Loucy (cell line): ENCODE measurements around the gene DTX3.

Experiments
- H2AFZ ChIP-seq: fragments of 200-600 bp; sonication (generic); 2 replicates; pipeline ENCODE4 v1.6.0; 2016; ENCODE audit warnings: antibody characterized with exemption, mild to moderate bottlenecking, low read length, moderate library complexity
- H3F3A ChIP-seq: fragments of 200-600 bp; 2 replicates; pipeline ENCODE4 v1.6.0; 2016; ENCODE audit warnings: antibody characterized with exemption, low read depth, mild to moderate bottlenecking
- H3K27me3 ChIP-seq: fragments of 200-600 bp; sonication (generic); 2 replicates; pipeline ENCODE4 v1.6.1; 2014; ENCODE audit warnings: low read length, mild to moderate bottlenecking; ENCODE audit not compliant: insufficient read depth, poor library complexity, severe bottlenecking
- H3K36me3 ChIP-seq: fragments of 200-600 bp; sonication (generic); 2 replicates; pipeline ENCODE4 v1.6.1; 2016; ENCODE audit warnings: low read length; ENCODE audit not compliant: insufficient read depth
- H3K4me1 ChIP-seq: fragments of 200-600 bp; sonication (generic); 2 replicates; pipeline ENCODE4 v1.5.1; 2014; ENCODE audit warnings: low read length, mild to moderate bottlenecking; ENCODE audit not compliant: insufficient read depth, poor library complexity, severe bottlenecking
- H3K4me2 ChIP-seq: fragments of 200-600 bp; sonication (generic); 2 replicates; pipeline ENCODE4 v1.6.0; 2014; ENCODE audit warnings: antibody characterized with exemption, low read length, low read depth, mild to moderate bottlenecking; ENCODE audit not compliant: poor library complexity, severe bottlenecking
- H3K4me3 ChIP-seq: fragments of 200-600 bp; sonication (generic); 2 replicates; pipeline ENCODE4 v1.5.1; 2014; ENCODE audit warnings: low read length, mild to moderate bottlenecking, mixed read lengths; ENCODE audit not compliant: poor library complexity, severe bottlenecking
- H3K79me2 ChIP-seq: fragments of 200-600 bp; sonication (generic); 2 replicates; pipeline ENCODE4 v1.6.1; 2014; ENCODE audit warnings: low read length; ENCODE audit not compliant: insufficient read depth
- H3K9ac ChIP-seq: fragments of 200-600 bp; sonication (generic); 2 replicates; pipeline ENCODE4 v1.6.0; 2014; ENCODE audit warnings: mild to moderate bottlenecking, low read depth, low read length, moderate library complexity; ENCODE audit not compliant: poor library complexity, severe bottlenecking
- H3K9me2 ChIP-seq: fragments of 200-600 bp; sonication (generic); replicated peaks from 2 replicates; pipeline ENCODE4 v1.6.1; 2016; ENCODE audit warnings: low read depth, low read length, mixed read lengths
- H3K9me3 ChIP-seq: fragments of 200-600 bp; sonication (generic); 2 replicates; pipeline ENCODE4 v1.6.1; 2014; ENCODE audit warnings: mild to moderate bottlenecking, antibody characterized with exemption, low read length, low read depth; ENCODE audit not compliant: insufficient read depth
- H4K20me1 ChIP-seq: fragments of 200-600 bp; sonication (generic); 2 replicates; pipeline ENCODE4 v1.6.0; 2014; ENCODE audit warnings: antibody characterized with exemption, low read length, mild to moderate bottlenecking; ENCODE audit not compliant: insufficient read depth, poor library complexity, severe bottlenecking
- EZH2phosphoT487 ChIP-seq: fragments of 200-600 bp; IDR thresholded peaks from 2 replicates; pipeline ENCODE4 v1.6.1; 2018; ENCODE audit warnings: antibody characterized with exemption, mild to moderate bottlenecking, moderate library complexity, borderline replicate concordance
- TF ChIP-seq, protein P1 (sequence below): fragments of 200-600 bp; sonication (generic); conservative IDR thresholded peaks from 2 replicates; pipeline ENCODE4 v1.5.1; 2014; ENCODE audit warnings: mild to moderate bottlenecking, antibody characterized with exemption, low read length

Gene DTX3

DNA sequence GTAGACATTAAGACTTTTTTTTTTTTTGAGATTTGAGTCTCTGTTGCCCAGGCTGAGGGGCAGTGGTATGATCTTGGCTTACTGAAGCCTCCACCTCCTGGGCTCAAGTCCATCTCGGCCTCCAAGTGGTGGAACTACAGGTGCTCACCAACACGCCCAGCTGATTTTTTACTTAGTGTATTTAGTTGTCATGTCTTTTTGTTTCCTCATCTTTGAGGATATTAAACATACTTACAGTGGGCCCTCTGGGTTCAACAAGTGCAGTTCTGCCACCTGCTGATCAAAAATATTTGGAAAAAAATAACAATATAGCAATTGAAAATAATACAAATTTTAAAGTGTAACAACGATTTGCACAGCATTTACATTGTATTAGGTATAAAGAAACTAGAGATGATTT is 32.7 kb downstream of the DTX3 start:
- no peaks in the 10 kb centered on the region for H4K20me1 ChIP-seq
- H3K9me2 ChIP-seq = no peaks in the 10 kb centered on the region
- no peak for TF ChIP-seq EZH2phosphoT487
- TF ChIP-seq, protein P1, sequence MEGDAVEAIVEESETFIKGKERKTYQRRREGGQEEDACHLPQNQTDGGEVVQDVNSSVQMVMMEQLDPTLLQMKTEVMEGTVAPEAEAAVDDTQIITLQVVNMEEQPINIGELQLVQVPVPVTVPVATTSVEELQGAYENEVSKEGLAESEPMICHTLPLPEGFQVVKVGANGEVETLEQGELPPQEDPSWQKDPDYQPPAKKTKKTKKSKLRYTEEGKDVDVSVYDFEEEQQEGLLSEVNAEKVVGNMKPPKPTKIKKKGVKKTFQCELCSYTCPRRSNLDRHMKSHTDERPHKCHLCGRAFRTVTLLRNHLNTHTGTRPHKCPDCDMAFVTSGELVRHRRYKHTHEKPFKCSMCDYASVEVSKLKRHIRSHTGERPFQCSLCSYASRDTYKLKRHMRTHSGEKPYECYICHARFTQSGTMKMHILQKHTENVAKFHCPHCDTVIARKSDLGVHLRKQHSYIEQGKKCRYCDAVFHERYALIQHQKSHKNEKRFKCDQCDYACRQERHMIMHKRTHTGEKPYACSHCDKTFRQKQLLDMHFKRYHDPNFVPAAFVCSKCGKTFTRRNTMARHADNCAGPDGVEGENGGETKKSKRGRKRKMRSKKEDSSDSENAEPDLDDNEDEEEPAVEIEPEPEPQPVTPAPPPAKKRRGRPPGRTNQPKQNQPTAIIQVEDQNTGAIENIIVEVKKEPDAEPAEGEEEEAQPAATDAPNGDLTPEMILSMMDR = peak; percentile 46
- no peak overlapping the region for H3K4me3 ChIP-seq
- H2AFZ ChIP-seq = no peak overlapping the region
- H3F3A ChIP-seq = no peaks in the 10 kb centered on the region
- H3K27me3 ChIP-seq = no peaks in the 10 kb centered on the region
- H3K4me2 ChIP-seq = no peak overlapping the region
- H3K4me1 ChIP-seq = peaks cover 5% of the 10 kb centered on the region
- H3K9me3 ChIP-seq = no peaks in the 10 kb centered on the region
- no peak overlapping the region for H3K9ac ChIP-seq
- H3K36me3 ChIP-seq = no peaks in the 10 kb centered on the region
- no peaks in the 10 kb centered on the region for H3K79me2 ChIP-seq

DNA sequence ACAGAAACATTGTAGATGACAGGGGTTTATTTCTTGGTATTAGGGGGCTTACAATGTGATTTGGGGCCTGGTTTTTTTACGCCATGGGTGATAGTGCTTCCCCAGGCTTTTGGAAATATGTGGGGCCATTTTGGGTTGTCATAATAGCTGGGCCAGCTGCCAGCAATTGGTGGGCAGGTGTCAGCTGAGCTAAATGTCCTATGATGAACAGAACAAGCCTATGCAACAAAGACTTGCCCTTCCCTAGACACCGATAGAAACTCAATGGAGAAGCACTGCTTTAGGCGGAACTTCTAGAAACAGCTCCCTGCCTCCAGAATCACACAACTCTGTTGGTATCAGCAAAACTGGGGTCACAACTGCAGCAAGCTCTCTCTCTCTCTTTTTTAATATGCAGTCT is 33.5 kb downstream of the DTX3 start:
- no peaks in the 10 kb centered on the region for H3K36me3 ChIP-seq
- no peaks in the 10 kb centered on the region for H3K9me3 ChIP-seq
- no peaks in the 10 kb centered on the region for H4K20me1 ChIP-seq
- no peak overlapping the region for H3K4me3 ChIP-seq
- no peaks in the 10 kb centered on the region for H3K27me3 ChIP-seq
- H3K79me2 ChIP-seq = no peaks in the 10 kb centered on the region
- H3F3A ChIP-seq = no peaks in the 10 kb centered on the region
- H3K9me2 ChIP-seq = no peaks in the 10 kb centered on the region
- no peak overlapping the region for H3K9ac ChIP-seq
- TF ChIP-seq, protein P1 = no peak
- no peak for TF ChIP-seq EZH2phosphoT487
- no peak overlapping the region for H2AFZ ChIP-seq
- H3K4me2 ChIP-seq = no peak overlapping the region
- peaks cover 5% of the 10 kb centered on the region for H3K4me1 ChIP-seq

DNA sequence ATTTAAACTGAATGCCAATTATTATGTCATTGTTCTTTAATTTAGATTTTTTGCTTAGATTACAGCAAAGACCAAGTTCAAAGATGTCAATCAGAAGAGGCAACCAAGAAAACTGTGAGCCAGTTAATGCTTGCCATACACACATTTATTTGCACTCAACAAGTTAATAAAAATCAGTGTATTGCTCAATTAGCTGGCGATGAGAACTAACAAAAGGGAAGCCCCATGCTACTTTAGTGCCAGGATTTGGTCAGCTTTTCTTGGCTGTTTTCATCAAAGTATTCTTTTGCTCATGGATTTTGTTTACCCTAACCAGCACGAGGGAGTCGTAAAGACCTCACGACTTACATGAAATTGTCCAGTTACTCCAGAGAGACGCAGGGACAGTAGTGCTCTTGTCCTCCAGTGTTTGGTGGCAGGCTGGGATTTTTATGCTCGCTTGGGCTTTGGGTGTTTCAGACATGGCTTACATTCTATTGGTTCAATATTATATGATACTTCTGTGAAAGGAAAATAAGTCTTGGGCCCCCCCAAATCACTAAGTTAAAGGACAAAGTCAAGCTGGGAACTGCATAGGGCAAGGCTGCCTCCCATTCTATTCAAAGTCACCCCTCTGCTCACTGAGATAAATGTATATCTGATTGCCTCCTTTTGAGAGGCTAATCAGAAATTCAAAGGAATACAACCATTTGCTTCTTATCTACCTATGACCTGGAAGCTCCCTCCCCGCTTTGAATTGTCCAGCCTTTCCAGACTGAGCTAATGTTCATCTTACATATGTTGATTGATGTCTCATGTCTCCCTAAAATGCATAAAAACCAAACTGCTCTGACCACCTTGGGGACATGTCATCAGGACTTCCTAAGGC is 35.8 kb downstream of the DTX3 start:
- Histone ChIP-seq H2AFZ (no peak overlapping the region), H3K4me1 (no peaks in the 10 kb centered on the region), H3K9me2 (no peaks in the 10 kb centered on the region), H3F3A (no peaks in the 10 kb centered on the region), H3K9me3 (0 out of 2 replicates have a peak, but pooled peaks cover 4% of the 10 kb centered on the region), H4K20me1 (no peaks in the 10 kb centered on the region), H3K4me2 (no peak overlapping the region), H3K27me3 (no peaks in the 10 kb centered on the region), H3K79me2 (no peaks in the 10 kb centered on the region), H3K4me3 (no peak overlapping the region), H3K36me3 (no peaks in the 10 kb centered on the region), H3K9ac (no peak overlapping the region)
- TF ChIP-seq, protein P1 = no peak
- no peak for TF ChIP-seq EZH2phosphoT487
